ENCODE data around the gene UNC5C.

The UNC5C gene

GRCh38 chr4:95398217-95398616 lies 150.6 kb downstream of the UNC5C start:
- no peak for DNase-seq (ENCODE audit: low spot score)

GRCh38 chr4:95394752-95395306 lies 153.9 kb downstream of the UNC5C start:
- DNase-seq (ENCODE audit: low spot score), result no peak

GRCh38 chr4:95393821-95394220 lies 155.0 kb downstream of the UNC5C start:
- DNase-seq (ENCODE audit: low spot score), result no peak

- DNase-seq (ENCODE audit: low spot score), result no peak
Observed at GRCh38 chr4:95388911-95389310, 159.9 kb downstream of the UNC5C start.

- DNase-seq (ENCODE audit: low spot score), result no peak
Observed at GRCh38 chr4:95387719-95388118, 161.1 kb downstream of the UNC5C start.

- no peak for DNase-seq (ENCODE audit: low spot score)
Observed at GRCh38 chr4:95386410-95386809, 162.4 kb downstream of the UNC5C start.

- no peak for DNase-seq (ENCODE audit: low spot score)
Observed at GRCh38 chr4:95381843-95382580, 166.8 kb downstream of the UNC5C start.

- no peak for DNase-seq (ENCODE audit: low spot score)
Observed at GRCh38 chr4:95379633-95380032, 169.1 kb downstream of the UNC5C start.

GRCh38 chr4:95377366-95377900 lies 171.3 kb downstream of the UNC5C start:
- no peak for DNase-seq (ENCODE audit: low spot score)

GRCh38 chr4:95371476-95372224 lies 177.1 kb downstream of the UNC5C start:
- DNase-seq (ENCODE audit: low spot score), result no peak

- no peak for DNase-seq (ENCODE audit: low spot score)
Observed at GRCh38 chr4:95367824-95368223, 180.9 kb downstream of the UNC5C start.

- no peak for DNase-seq (ENCODE audit: low spot score)
Observed at GRCh38 chr4:95363966-95364365, 184.8 kb downstream of the UNC5C start.

GRCh38 chr4:95363559-95363925 lies 185.2 kb downstream of the UNC5C start:
- no peak for DNase-seq (ENCODE audit: low spot score)

- DNase-seq (ENCODE audit: low spot score), result no peak
Observed at GRCh38 chr4:95362906-95363558, 185.7 kb downstream of the UNC5C start.

GRCh38 chr4:95362066-95362465 lies 186.7 kb downstream of the UNC5C start:
- no peak for DNase-seq (ENCODE audit: low spot score)

GRCh38 chr4:95361696-95361965 lies 187.1 kb downstream of the UNC5C start:
- no peak for DNase-seq (ENCODE audit: low spot score)

GRCh38 chr4:95360906-95361695 lies 187.7 kb downstream of the UNC5C start:
- no peak for DNase-seq (ENCODE audit: low spot score)

- DNase-seq (ENCODE audit: low spot score), result no peak
Observed at GRCh38 chr4:95360256-95360903, 188.4 kb downstream of the UNC5C start.

GRCh38 chr4:95358421-95358820 lies 190.4 kb downstream of the UNC5C start:
- DNase-seq (ENCODE audit: low spot score), result no peak

GRCh38 chr4:95355021-95355420 lies 193.8 kb downstream of the UNC5C start:
- DNase-seq (ENCODE audit: low spot score), result no peak

- no peak for DNase-seq (ENCODE audit: low spot score)
Observed at GRCh38 chr4:95348418-95348817, 200.4 kb downstream of the UNC5C start.
